GM13977 (cell line): ENCODE measurements around the gene MUL1.

Experiments used
- DNase-seq: peaks from one replicate; pipeline ENCODE4 v3.0.0; 2012; ENCODE audit warnings: low spot score
- CTCF ChIP-seq: IDR thresholded peaks from 2 replicates; pipeline ENCODE4 v1.5.1; 2012; ENCODE audit warnings: mild to moderate bottlenecking, control low read depth; ENCODE audit not compliant: insufficient read depth; ENCODE audit errors: extremely low read depth, missing control alignments
- in situ Hi-C: fragments of 300-500 bp; cut with MboI; formaldehyde crosslinking; loops from one replicate; pipeline ENCODE4 v1.12.0; 2022; ENCODE audit warnings: low sequenced_read_pairs, low pct_unique_long_range_greater_than_20kb, mixed read lengths, inconsistent platforms; ENCODE audit not compliant: unreplicated experiment

MUL1 gene

DNA sequence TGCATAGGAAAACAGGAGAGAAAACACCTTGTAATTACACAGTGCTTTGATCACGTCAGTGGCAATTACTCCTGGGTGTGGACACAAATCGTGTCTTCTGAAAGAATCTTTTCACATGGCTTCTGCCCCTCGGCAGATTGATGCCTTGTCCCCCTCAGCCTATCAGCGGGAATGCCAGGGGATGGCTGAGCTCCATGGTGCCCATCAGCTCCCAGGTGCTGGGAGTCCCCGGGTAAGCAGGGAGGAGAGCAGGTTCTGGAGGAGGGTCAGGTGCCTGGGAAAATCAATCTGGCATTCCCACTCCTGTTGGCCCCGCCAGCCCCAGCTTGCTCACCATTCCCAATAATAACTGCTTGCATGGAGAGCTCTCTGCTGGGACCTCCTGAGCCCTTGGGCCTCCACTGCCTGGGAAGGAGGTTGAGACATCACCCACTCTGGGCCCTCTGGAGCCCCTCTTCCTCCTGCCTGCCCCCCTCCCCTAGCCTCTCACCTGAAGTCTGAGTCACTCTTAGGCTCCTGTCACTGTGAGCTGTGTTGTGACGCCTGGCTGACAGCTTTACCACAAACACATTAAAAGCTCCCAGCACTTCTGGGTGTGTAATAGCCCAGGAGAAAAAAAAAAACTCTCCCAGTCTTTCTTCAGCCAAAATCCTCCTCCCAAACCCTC, 26.9 kb downstream of the MUL1 start:
- in situ Hi-C loops: no loop called here
- no peak for DNase-seq
- no peak for TF ChIP-seq CTCF

GRCh38 chr1:20480243-20480944, 27.6 kb downstream of the MUL1 start:
- no peak for DNase-seq

DNA sequence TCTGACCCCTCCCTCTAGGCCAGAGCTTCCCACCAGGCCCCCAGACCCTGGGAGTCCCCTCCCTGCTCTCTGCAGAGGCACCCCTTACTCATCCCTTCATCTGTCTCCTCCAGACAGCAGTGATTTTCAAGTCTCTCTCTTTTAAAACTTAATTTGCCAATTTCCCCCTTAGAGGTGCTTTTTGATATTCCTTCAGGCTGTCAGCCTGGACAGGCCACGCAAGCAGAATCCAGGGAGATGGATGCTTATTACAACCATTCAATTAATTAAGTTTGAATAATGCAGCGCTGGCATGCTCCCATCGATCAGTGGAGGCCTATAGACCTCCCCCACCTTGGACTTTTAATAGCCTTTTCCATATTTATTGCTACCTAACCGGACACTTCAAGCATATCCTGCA, 28.1 kb downstream of the MUL1 start:
- in situ Hi-C loops: no loop called here
- no peak for TF ChIP-seq CTCF
- no peak for DNase-seq

More at GRCh38 chr1:20480243-20480944, 27.6 kb downstream of the MUL1 start:
- TF ChIP-seq CTCF: no peak
- in situ Hi-C loops: no loop called here

DNA sequence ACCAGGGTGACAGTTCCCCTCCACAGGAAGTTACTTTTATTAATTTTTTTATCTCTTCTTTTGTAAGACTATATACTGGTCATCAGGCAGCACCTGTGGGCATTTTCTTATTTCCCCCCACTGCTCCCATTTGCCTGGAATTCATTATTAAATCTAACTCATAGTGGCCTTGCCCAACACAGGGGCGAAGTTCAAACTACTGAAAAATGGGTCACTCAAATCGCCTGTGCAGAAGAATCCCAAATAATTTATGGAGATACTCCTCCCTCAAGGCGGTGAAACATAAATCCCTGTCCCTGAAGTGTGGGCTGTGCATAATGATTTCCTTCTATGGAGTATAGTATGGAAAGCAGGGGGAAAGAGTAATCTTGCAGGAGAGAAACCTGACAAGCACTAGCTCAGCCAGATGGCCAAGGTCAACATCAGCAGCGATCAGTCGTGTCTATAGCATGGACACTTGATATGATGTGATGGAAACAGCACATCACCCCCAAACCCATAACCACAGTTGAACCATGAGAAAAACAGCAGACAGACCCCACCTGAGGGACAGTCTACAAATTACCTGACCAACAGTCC, 29.8 kb downstream of the MUL1 start:
- in situ Hi-C loops: no loop called here

GRCh38 chr1:20477348-20478056, 30.4 kb downstream of the MUL1 start:
- in situ Hi-C loops: no loop called here
- DNase-seq: no peak
- TF ChIP-seq CTCF: no peak

More for the DNA sequence above, 29.8 kb downstream of the MUL1 start:
- no peak for TF ChIP-seq CTCF
- no peak for DNase-seq

GRCh38 chr1:20476265-20477038, 31.5 kb downstream of the MUL1 start:
- TF ChIP-seq CTCF: no peak
- in situ Hi-C loops: no loop called here
- DNase-seq: no peak
